CD14-positive monocyte (primary cell): Measurements from ENCODE around the gene PAM. TPM values are rescaled to one million over a fixed set of nuclear protein-coding genes. Genes with fewer than 3 reads are reported as not detected.

ENCODE experiments used
- DNase-seq, 3 donors: peaks; one replicate each; pipeline ENCODE4 v3.0.0-alpha.2; 2011 to 2022
- H2AFZ ChIP-seq: 2 replicates; pipeline ENCODE4 v1.6.0; 2012; ENCODE audit warnings: mild to moderate bottlenecking, low read depth, low read length, inconsistent platforms; ENCODE audit not compliant: insufficient read depth, poor library complexity, severe bottlenecking
- H3K27ac ChIP-seq, 2 donors: 1 replicate in 1 of 2; 2 replicates in 1 of 2; pipeline ENCODE4 v1.5.1; 2012 to 2013; ENCODE audit warnings: low read length in 2 of 2, control low read depth in 1 of 2, inconsistent platforms in 1 of 2, low read depth in 1 of 2, mild to moderate bottlenecking in 1 of 2
- H3K27me3 ChIP-seq, 2 donors: one replicate each; pipeline versions ENCODE4 v1.6.0 to v1.6.1; 2011 to 2013; ENCODE audit warnings: low read length in 2 of 2; ENCODE audit not compliant: control insufficient read depth in 2 of 2, insufficient read depth in 2 of 2
- H3K36me3 ChIP-seq, 2 donors: replicated peaks in 1 of 2; 1 replicate in 1 of 2; 2 replicates in 1 of 2; pipeline versions ENCODE4 v1.5.1 to v1.6.1; 2012 to 2013; ENCODE audit warnings: low read length in 2 of 2, control low read depth in 1 of 2, inconsistent platforms in 1 of 2, mild to moderate bottlenecking in 1 of 2; ENCODE audit not compliant: insufficient read depth in 2 of 2, control insufficient read depth in 1 of 2
- H3K4me1 ChIP-seq, 2 donors: 1 replicate in 1 of 2; 2 replicates in 1 of 2; pipeline versions ENCODE4 v1.5.1 to v1.6.1; 2012 to 2013; ENCODE audit warnings: low read length in 2 of 2, control low read depth in 1 of 2, inconsistent platforms in 1 of 2, mild to moderate bottlenecking in 1 of 2, moderate library complexity in 1 of 2; ENCODE audit not compliant: insufficient read depth in 2 of 2, control insufficient read depth in 1 of 2
- H3K4me2 ChIP-seq: replicated peaks from 2 replicates; pipeline ENCODE3; 2012; ENCODE audit warnings: low read length, moderate library complexity, mild to moderate bottlenecking; ENCODE audit not compliant: poor library complexity, severe bottlenecking; ENCODE audit errors: extremely low read depth
- H3K4me3 ChIP-seq, 3 experiments: fragments of 200-600 bp in 1 of 3; sonication (generic) in 1 of 3; replicated peaks in 1 of 3; 1 replicate in 2 of 3; 2 replicates in 1 of 3; pipeline ENCODE4 v1.5.1; 2011 to 2013; ENCODE audit warnings: low read length in 3 of 3, mild to moderate bottlenecking in 3 of 3, control low read depth in 2 of 3, low read depth in 2 of 3, inconsistent platforms in 1 of 3, moderate library complexity in 1 of 3
- H3K79me2 ChIP-seq: 2 replicates; pipeline ENCODE4 v1.6.0; 2012; ENCODE audit warnings: mild to moderate bottlenecking, control low read depth, inconsistent platforms, low read length, moderate library complexity; ENCODE audit not compliant: insufficient read depth
- H3K9ac ChIP-seq: 2 replicates; pipeline ENCODE4 v1.6.0; 2017; ENCODE audit warnings: low read length, mild to moderate bottlenecking; ENCODE audit not compliant: insufficient read depth, poor library complexity, severe bottlenecking
- H3K9me3 ChIP-seq, 2 donors: replicated peaks in 1 of 2; 1 replicate in 1 of 2; 2 replicates in 1 of 2; pipeline versions ENCODE4 v1.5.1 to v1.6.1; 2012 to 2013; ENCODE audit warnings: low read length in 2 of 2, control low read depth in 1 of 2; ENCODE audit not compliant: control insufficient read depth in 1 of 2, insufficient read depth in 1 of 2
- H4K20me1 ChIP-seq: 2 replicates; pipeline ENCODE4 v1.6.0; 2012; ENCODE audit warnings: mild to moderate bottlenecking, low read length, control low read depth, moderate library complexity; ENCODE audit not compliant: insufficient read depth
- H3K27ac Mint-ChIP-seq, 7 donors: one replicate each; pipeline ENCODE4 v1.8.0; 2020; ENCODE audit warnings: mild to moderate bottlenecking in 7 of 7, mixed read lengths in 7 of 7, moderate library complexity in 6 of 7, inconsistent platforms in 2 of 7
- H3K27me3 Mint-ChIP-seq, 3 donors: one replicate each; pipeline ENCODE4 v1.8.0; 2021 to 2022; ENCODE audit warnings: low read depth in 3 of 3, mild to moderate bottlenecking in 3 of 3, mixed read lengths in 3 of 3, moderate library complexity in 3 of 3, inconsistent platforms in 1 of 3
- H3K36me3 Mint-ChIP-seq, 2 donors: one replicate each; pipeline ENCODE4 v1.8.0; 2020; ENCODE audit warnings: mixed read lengths in 2 of 2, inconsistent platforms in 1 of 2, mild to moderate bottlenecking in 1 of 2
- H3K4me1 Mint-ChIP-seq: one replicate; pipeline ENCODE4 v1.8.0; 2020; ENCODE audit warnings: mild to moderate bottlenecking, mixed read lengths
- H3K4me3 Mint-ChIP-seq, 2 donors: one replicate each; pipeline ENCODE4 v1.8.0; 2020; ENCODE audit warnings: mild to moderate bottlenecking in 2 of 2, mixed read lengths in 2 of 2, moderate library complexity in 1 of 2
- H3K9me3 Mint-ChIP-seq, 7 donors: one replicate each; pipeline ENCODE4 v1.8.0; 2020 to 2022; ENCODE audit warnings: mixed read lengths in 7 of 7, mild to moderate bottlenecking in 6 of 7, moderate library complexity in 6 of 7, inconsistent platforms in 2 of 7
- CTCF ChIP-seq: fragments of 200-600 bp; IDR thresholded peaks from one replicate; pipeline ENCODE4 v1.8.0; 2022; ENCODE audit warnings: antibody characterized with exemption, mild to moderate bottlenecking
- WGBS: methylation state at CpG from one replicate; pipeline ENCODE4 v1.1.5; 2013; ENCODE audit warnings: missing lambda C conversion rate; ENCODE audit not compliant: insufficient coverage; 5-methylcytosine and 5-hydroxymethylcytosine counted together
- intact Hi-C, 2 donors: fragments of 100-400 bp; cut with micrococcal nuclease; formaldehyde crosslinking; loops; one replicate each; pipeline versions ENCODE4 v1.15.0 to v1.15.1; 2023
- polyA plus RNA-seq, 3 donors: library from polyadenylated mRNA; depleted of rRNA in 1 of 3; unstranded in 2 of 3; stranded (reverse) in 1 of 3; fragments of 300-500 nt in 2 of 3; fragments of >200 nt in 1 of 3; fragmentation: Illumina TruSeq in 2 of 3; gene quantifications; 1 replicate in 2 of 3; 2 replicates in 1 of 3; pipeline ENCODE4 v1.2.3, GENCODE V29; 2012 to 2021

Gene PAM
- polyA plus RNA-seq, 3 donors = 11.8 to 27.4 (median 12.8) TPM

GRCh38 chr5:103010168-103010567, 255.1 kb downstream of the PAM start:
- H4K20me1 ChIP-seq = no peaks in the 10 kb centered on the region
- Mint-ChIP-seq H3K27ac (no peak overlapping the region), H3K9me3 (peaks cover 0 to 8% (median 4%) of the 10 kb centered on the region in 7 donors)

GRCh38 chr5:103013933-103014552, 258.9 kb downstream of the PAM start:
- intact Hi-C loops = no loop called here
- WGBS = no CpG with 5 or more reads among the region's 1 CpG
- Histone ChIP-seq H3K4me1 (no peaks in the 10 kb centered on the region), H3K36me3 (peaks cover 0 to 4% of the 10 kb centered on the region in 2 donors), H3K27ac (no peak overlapping the region), H3K9ac (no peak overlapping the region), H3K4me2 (no peak overlapping the region), H4K20me1 (no peaks in the 10 kb centered on the region), H3K79me2 (no peaks in the 10 kb centered on the region), H2AFZ (no peak overlapping the region), H3K4me3 (no peak overlapping the region), H3K9me3 (no peaks in the 10 kb centered on the region), H3K27me3 (no peaks in the 10 kb centered on the region)
- DNase-seq = no peak
- peaks cover 9 to 13% of the 10 kb centered on the region in 2 donors for H3K36me3 Mint-ChIP-seq
- H3K4me3 Mint-ChIP-seq = no peak overlapping the region
- H3K27ac Mint-ChIP-seq = no peak overlapping the region
- no peaks in the 10 kb centered on the region for H3K27me3 Mint-ChIP-seq
- no peak for TF ChIP-seq CTCF
- H3K9me3 Mint-ChIP-seq = peaks cover 0 to 8% (median 4%) of the 10 kb centered on the region in 7 donors
- peaks cover 2% of the 10 kb centered on the region for H3K4me1 Mint-ChIP-seq

More at GRCh38 chr5:103010168-103010567, 255.1 kb downstream of the PAM start:
- Mint-ChIP-seq H3K4me1 (peaks cover 2% of the 10 kb centered on the region), H3K27me3 (no peaks in the 10 kb centered on the region), H3K36me3 (peaks cover 13 to 17% of the 10 kb centered on the region in 2 donors), H3K4me3 (no peak overlapping the region)
- no peak overlapping the region for H3K9ac ChIP-seq
- H2AFZ ChIP-seq = no peak overlapping the region
- DNase-seq = no peak
- H3K79me2 ChIP-seq = no peaks in the 10 kb centered on the region
- no CpG with 5 or more reads among the region's 2 CpGs for WGBS
- H3K27ac ChIP-seq = no peak overlapping the region
- no peak overlapping the region for H3K4me3 ChIP-seq
- H3K4me1 ChIP-seq = no peaks in the 10 kb centered on the region
- no peaks in the 10 kb centered on the region for H3K9me3 ChIP-seq
- H3K36me3 ChIP-seq = peaks cover 0 to 3% of the 10 kb centered on the region in 2 donors
- no peak for TF ChIP-seq CTCF
- H3K4me2 ChIP-seq = no peak overlapping the region
- intact Hi-C loops = no loop called here
- H3K27me3 ChIP-seq = no peaks in the 10 kb centered on the region
